A549 (cell line): ENCODE results near the gene SLC26A8.

Source experiments
- JUN ChIP-seq, 2 experiments: fragments of >200 bp; sonication (Bioruptor Twin); formaldehyde crosslinking; IDR thresholded peaks; 2 replicates in 1 of 2; 3 replicates in 1 of 2; pipeline ENCODE4 v1.6.1; 2016 to 2017
- NR3C1 ChIP-seq: fragments of >200 bp; sonication (Bioruptor Twin); formaldehyde crosslinking; IDR thresholded peaks from 3 replicates; pipeline ENCODE4 v1.6.1; 2017
- POLR2A ChIP-seq: IDR thresholded peaks from 2 replicates; pipeline ENCODE4 v1.6.1; 2012; ENCODE audit warnings: mild to moderate bottlenecking, low read length
- TF ChIP-seq, protein P1 (sequence below): fragments of >200 bp; sonication (Bioruptor Twin); formaldehyde crosslinking; IDR thresholded peaks from 3 replicates; pipeline ENCODE4 v1.5.1; 2016
- TF ChIP-seq, protein P2 (sequence below): IDR thresholded peaks from 2 replicates; pipeline ENCODE4 v1.6.1; 2012
- TF ChIP-seq, protein P3 (sequence below): IDR thresholded peaks from 2 replicates; pipeline ENCODE4 v1.6.1; 2012
- TF ChIP-seq, protein P4 (sequence below): fragments of 200-600 bp; sonication (generic); IDR thresholded peaks from 2 replicates; pipeline ENCODE4 v1.6.1; 2016; ENCODE audit warnings: antibody characterized with exemption, mild to moderate bottlenecking, moderate library complexity

DNA sequence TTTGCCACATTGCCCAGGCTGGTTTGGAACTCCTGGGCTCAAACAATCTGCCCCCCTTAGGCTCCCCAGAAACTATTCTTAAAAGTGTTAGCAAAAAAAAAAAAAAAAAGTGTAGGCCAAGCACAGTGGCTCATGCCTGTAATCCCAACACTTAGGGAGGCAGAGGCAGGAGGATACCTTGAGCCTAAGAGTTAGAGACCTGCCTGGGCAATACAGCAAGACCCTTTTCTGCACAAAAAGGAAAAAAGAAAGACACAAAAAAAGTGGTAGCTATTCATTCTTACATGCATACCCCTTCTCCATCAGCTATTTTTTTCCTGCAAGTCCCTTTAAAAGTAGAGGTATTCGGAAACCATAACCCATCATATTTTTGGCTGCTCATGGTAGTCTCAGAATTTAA is 100.3 kb downstream of the SLC26A8 start:
- TF ChIP-seq JUN (IDR thresholded peaks at IDR 0.05) (no peak), NR3C1 (no peak), POLR2A (no peak)
- TF ChIP-seq, protein P1, sequence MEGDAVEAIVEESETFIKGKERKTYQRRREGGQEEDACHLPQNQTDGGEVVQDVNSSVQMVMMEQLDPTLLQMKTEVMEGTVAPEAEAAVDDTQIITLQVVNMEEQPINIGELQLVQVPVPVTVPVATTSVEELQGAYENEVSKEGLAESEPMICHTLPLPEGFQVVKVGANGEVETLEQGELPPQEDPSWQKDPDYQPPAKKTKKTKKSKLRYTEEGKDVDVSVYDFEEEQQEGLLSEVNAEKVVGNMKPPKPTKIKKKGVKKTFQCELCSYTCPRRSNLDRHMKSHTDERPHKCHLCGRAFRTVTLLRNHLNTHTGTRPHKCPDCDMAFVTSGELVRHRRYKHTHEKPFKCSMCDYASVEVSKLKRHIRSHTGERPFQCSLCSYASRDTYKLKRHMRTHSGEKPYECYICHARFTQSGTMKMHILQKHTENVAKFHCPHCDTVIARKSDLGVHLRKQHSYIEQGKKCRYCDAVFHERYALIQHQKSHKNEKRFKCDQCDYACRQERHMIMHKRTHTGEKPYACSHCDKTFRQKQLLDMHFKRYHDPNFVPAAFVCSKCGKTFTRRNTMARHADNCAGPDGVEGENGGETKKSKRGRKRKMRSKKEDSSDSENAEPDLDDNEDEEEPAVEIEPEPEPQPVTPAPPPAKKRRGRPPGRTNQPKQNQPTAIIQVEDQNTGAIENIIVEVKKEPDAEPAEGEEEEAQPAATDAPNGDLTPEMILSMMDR, result no peak
- TF ChIP-seq, protein P2, sequence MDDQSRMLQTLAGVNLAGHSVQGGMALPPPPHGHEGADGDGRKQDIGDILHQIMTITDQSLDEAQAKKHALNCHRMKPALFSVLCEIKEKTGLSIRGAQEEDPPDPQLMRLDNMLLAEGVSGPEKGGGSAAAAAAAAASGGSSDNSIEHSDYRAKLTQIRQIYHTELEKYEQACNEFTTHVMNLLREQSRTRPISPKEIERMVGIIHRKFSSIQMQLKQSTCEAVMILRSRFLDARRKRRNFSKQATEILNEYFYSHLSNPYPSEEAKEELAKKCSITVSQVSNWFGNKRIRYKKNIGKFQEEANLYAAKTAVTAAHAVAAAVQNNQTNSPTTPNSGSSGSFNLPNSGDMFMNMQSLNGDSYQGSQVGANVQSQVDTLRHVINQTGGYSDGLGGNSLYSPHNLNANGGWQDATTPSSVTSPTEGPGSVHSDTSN, result no peak
- TF ChIP-seq, protein P3, sequence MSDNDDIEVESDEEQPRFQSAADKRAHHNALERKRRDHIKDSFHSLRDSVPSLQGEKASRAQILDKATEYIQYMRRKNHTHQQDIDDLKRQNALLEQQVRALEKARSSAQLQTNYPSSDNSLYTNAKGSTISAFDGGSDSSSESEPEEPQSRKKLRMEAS, result no peak
- TF ChIP-seq, protein P4, sequence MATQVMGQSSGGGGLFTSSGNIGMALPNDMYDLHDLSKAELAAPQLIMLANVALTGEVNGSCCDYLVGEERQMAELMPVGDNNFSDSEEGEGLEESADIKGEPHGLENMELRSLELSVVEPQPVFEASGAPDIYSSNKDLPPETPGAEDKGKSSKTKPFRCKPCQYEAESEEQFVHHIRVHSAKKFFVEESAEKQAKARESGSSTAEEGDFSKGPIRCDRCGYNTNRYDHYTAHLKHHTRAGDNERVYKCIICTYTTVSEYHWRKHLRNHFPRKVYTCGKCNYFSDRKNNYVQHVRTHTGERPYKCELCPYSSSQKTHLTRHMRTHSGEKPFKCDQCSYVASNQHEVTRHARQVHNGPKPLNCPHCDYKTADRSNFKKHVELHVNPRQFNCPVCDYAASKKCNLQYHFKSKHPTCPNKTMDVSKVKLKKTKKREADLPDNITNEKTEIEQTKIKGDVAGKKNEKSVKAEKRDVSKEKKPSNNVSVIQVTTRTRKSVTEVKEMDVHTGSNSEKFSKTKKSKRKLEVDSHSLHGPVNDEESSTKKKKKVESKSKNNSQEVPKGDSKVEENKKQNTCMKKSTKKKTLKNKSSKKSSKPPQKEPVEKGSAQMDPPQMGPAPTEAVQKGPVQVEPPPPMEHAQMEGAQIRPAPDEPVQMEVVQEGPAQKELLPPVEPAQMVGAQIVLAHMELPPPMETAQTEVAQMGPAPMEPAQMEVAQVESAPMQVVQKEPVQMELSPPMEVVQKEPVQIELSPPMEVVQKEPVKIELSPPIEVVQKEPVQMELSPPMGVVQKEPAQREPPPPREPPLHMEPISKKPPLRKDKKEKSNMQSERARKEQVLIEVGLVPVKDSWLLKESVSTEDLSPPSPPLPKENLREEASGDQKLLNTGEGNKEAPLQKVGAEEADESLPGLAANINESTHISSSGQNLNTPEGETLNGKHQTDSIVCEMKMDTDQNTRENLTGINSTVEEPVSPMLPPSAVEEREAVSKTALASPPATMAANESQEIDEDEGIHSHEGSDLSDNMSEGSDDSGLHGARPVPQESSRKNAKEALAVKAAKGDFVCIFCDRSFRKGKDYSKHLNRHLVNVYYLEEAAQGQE, result no peak
